HepG2 (cell line): ENCODE data around the gene SRP9. TPM values are rescaled to one million over a fixed set of nuclear protein-coding genes. Genes with fewer than 3 reads are reported as not detected.

Source experiments
- ATF5 ChIP-seq: sonication (generic); formaldehyde crosslinking; IDR thresholded peaks from 2 replicates; pipeline ENCODE4 v1.4.0; 2020; ENCODE audit warnings: mild to moderate bottlenecking, low read depth, missing genetic modification reagents
- BORCS8-MEF2B ChIP-seq: sonication (generic); formaldehyde crosslinking; IDR thresholded peaks from 2 replicates; pipeline ENCODE4 v1.8.0; 2022; ENCODE audit warnings: mild to moderate bottlenecking, missing genetic modification reagents
- CREB1 ChIP-seq, 2 experiments: fragments of 450-650 bp in 1 of 2; IDR thresholded peaks; 2 replicates each; pipeline ENCODE4 v1.6.1; 2016 to 2017; ENCODE audit warnings: control low read depth in 1 of 2, mild to moderate bottlenecking in 1 of 2, missing compliant biosample characterization in 1 of 2, missing genetic modification characterization in 1 of 2
- GATAD2A ChIP-seq: IDR thresholded peaks from 2 replicates; pipeline ENCODE4 v1.6.1; 2016
- GMEB1 ChIP-seq: sonication (generic); formaldehyde crosslinking; IDR thresholded peaks from 2 replicates; pipeline ENCODE4 v1.5.1; 2020; ENCODE audit warnings: missing genetic modification reagents, mild to moderate bottlenecking, borderline replicate concordance
- HOXA3 ChIP-seq: sonication (generic); formaldehyde crosslinking; IDR thresholded peaks from 2 replicates; pipeline ENCODE4 v1.5.0; 2020; ENCODE audit warnings: missing genetic modification reagents
- MIXL1 ChIP-seq: IDR thresholded peaks from 2 replicates; pipeline ENCODE4 v1.6.1; 2016
- MLX ChIP-seq: IDR thresholded peaks from 2 replicates; pipeline ENCODE4 v1.6.1; 2016
- NCOA5 ChIP-seq: sonication (generic); formaldehyde crosslinking; IDR thresholded peaks from 2 replicates; pipeline ENCODE4 v1.4.0; 2020; ENCODE audit warnings: missing genetic modification reagents
- PBX3 ChIP-seq: sonication (generic); formaldehyde crosslinking; IDR thresholded peaks from 2 replicates; pipeline ENCODE4 v1.8.1; 2023; ENCODE audit warnings: missing genetic modification reagents, inconsistent platforms, borderline replicate concordance
- PHF8 ChIP-seq: sonication (generic); formaldehyde crosslinking; IDR thresholded peaks from 2 replicates; pipeline ENCODE4 v1.5.0; 2020; ENCODE audit warnings: missing genetic modification reagents
- TEAD3 ChIP-seq: optimal IDR thresholded peaks from 2 replicates; pipeline ENCODE3; 2016; ENCODE audit warnings: borderline replicate concordance
- ZHX1 ChIP-seq: sonication (generic); formaldehyde crosslinking; IDR thresholded peaks from 2 replicates; pipeline ENCODE4 v1.8.1; 2022; ENCODE audit warnings: low read depth, mild to moderate bottlenecking, missing genetic modification reagents
- ZMYM3 ChIP-seq: sonication (generic); formaldehyde crosslinking; IDR thresholded peaks from 2 replicates; pipeline ENCODE4 v1.5.1; 2020; ENCODE audit warnings: mild to moderate bottlenecking, missing genetic modification reagents
- ZNF205 ChIP-seq: IDR thresholded peaks from 2 replicates; pipeline ENCODE4 v1.6.1; 2018; ENCODE audit warnings: missing biosample characterization, missing genetic modification reagents
- ZNF253 ChIP-seq: sonication (generic); formaldehyde crosslinking; IDR thresholded peaks from 2 replicates; pipeline ENCODE4 v1.8.0; 2022; ENCODE audit warnings: mild to moderate bottlenecking, missing genetic modification reagents, borderline replicate concordance
- ZNF30 ChIP-seq: sonication (generic); formaldehyde crosslinking; IDR thresholded peaks from 2 replicates; pipeline ENCODE4 v1.5.0; 2020; ENCODE audit warnings: mild to moderate bottlenecking, missing genetic modification reagents
- ZNF331 ChIP-seq: sonication (generic); formaldehyde crosslinking; IDR thresholded peaks from 2 replicates; pipeline ENCODE4 v1.4.0; 2020; ENCODE audit warnings: missing genetic modification reagents
- ZNF574 ChIP-seq: sonication (generic); formaldehyde crosslinking; IDR thresholded peaks from 2 replicates; pipeline ENCODE4 v1.4.0; 2020; ENCODE audit warnings: missing genetic modification reagents
- ZNF883 ChIP-seq: sonication (generic); formaldehyde crosslinking; IDR thresholded peaks from 2 replicates; pipeline ENCODE4 v1.5.1; 2020; ENCODE audit warnings: mild to moderate bottlenecking, missing genetic modification reagents; ENCODE audit errors: not compliant biosample characterization
- ZSCAN20 ChIP-seq: sonication (generic); formaldehyde crosslinking; IDR thresholded peaks from 2 replicates; pipeline ENCODE4 v1.4.0; 2020; ENCODE audit warnings: missing genetic modification reagents, mild to moderate bottlenecking, borderline replicate concordance
- polyA plus RNA-seq, 8 experiments: library from polyadenylated mRNA; depleted of rRNA in 3 of 8; stranded (reverse) in 7 of 8; unstranded in 1 of 8; fragments of >200 nt; fragmentation: Illumina TruSeq in 4 of 8; extraction: Trizol in 4 of 8; gene quantifications; 2 replicates each; pipeline versions ENCODE4 v1.2.1 to v1.2.3, GENCODE V29; 2011 to 2016; ENCODE audit warnings: low read depth in 4 of 8, missing spikeins in 1 of 8, mixed read lengths in 1 of 8; ENCODE audit not compliant: insufficient read depth in 1 of 8
- total RNA-seq, 5 experiments: library from RNA; depleted of rRNA; stranded (reverse); fragments of >200 nt; fragmentation: Illumina TruSeq; extraction: Trizol; gene quantifications; 2 replicates each; pipeline ENCODE4 v1.2.3, GENCODE V29; 2016; ENCODE audit warnings: low read depth in 1 of 5

SRP9 gene
- total and polyA plus RNA-seq, 2 of the 13 experiments (the other 11 are each of a cell fraction or from before 2014, with no cell fraction given): 251 to 307 TPM

GRCh38 chr1:225825078-225825477 is 47.5 kb downstream of the SRP9 start (continued):
- TF ChIP-seq ZHX1 (0 out of 2 replicates have a peak, but pooled peaks have one; percentile 35), ZMYM3 (CRISPR knock-in tag) (peak; percentile 92), ZNF205 (CRISPR knock-in tag) (0 out of 2 replicates have a peak, but pooled peaks have one; percentile 76), GMEB1 (CRISPR knock-in tag) (0 out of 2 replicates have a peak, but pooled peaks have one; percentile 16), ZNF574 (peak; percentile 53), ZNF30 (CRISPR knock-in tag) (no peak), ZSCAN20 (CRISPR knock-in tag) (no peak), HOXA3 (CRISPR knock-in tag) (peak; percentile 78), ZNF331 (peak; percentile 76; the same call in 1 of the 2 replicates), PHF8 (CRISPR knock-in tag) (peak; percentile 45; the same call in 1 of the 2 replicates), BORCS8-MEF2B (CRISPR knock-in tag) (0 out of 2 replicates have a peak, but pooled peaks have one; percentile 36), TEAD3 (CRISPR knock-in tag) (peak; percentile 69), MIXL1 (peak; percentile 69), CREB1 (IDR thresholded peaks at IDR 0.05) (no peak), CREB1 (CRISPR knock-in tag; IDR thresholded peaks at IDR 0.05) (no peak), NCOA5 (0 out of 2 replicates have a peak, but pooled peaks have one; percentile 30), MLX (CRISPR knock-in tag) (peak; percentile 94), ZNF883 (CRISPR knock-in tag) (no peak), GATAD2A (CRISPR knock-in tag) (peak; percentile 81), ATF5 (CRISPR knock-in tag) (no peak), ZNF253 (CRISPR knock-in tag) (no peak), PBX3 (CRISPR knock-in tag) (no peak)
